Caco-2 (cell line): ENCODE measurements around the gene LRRC58. TPM values are rescaled to one million over a fixed set of nuclear protein-coding genes. Genes with fewer than 3 reads are reported as not detected.

ENCODE experiments used
- BruUV-seq: library from RNA; stranded (reverse); fragments of 400-500 nt; replicated peaks from 2 replicates; lab custom pipeline; 2021; lab: Mats Ljungman, UMichigan
- CTCF ChIA-PET: fragments of 300-600 bp; sonication (Branson Sonifier 250); formaldehyde crosslinking; loops from one replicate; lab custom pipeline; 2022; ENCODE audit warnings: antibody characterized with exemption; lab: Charles Lee
- POLR2A ChIA-PET: fragments of 300-600 bp; sonication (Branson Sonifier 250); formaldehyde crosslinking; loops from one replicate; lab custom pipeline; 2022; ENCODE audit warnings: antibody characterized with exemption; lab: Charles Lee
- DNase-seq, 2 experiments: peaks; one replicate each; pipeline versions ENCODE4 v3.0.0 to v3.0.0-alpha.2; 2020 to 2022
- H3K27me3 ChIP-seq: replicated peaks from 2 replicates; pipeline ENCODE4 v1.6.0; 2011; ENCODE audit warnings: low read length; ENCODE audit not compliant: control insufficient read depth, insufficient read depth
- H3K36me3 ChIP-seq: 2 replicates; pipeline ENCODE4 v1.5.1; 2011; ENCODE audit warnings: low read length; ENCODE audit not compliant: control insufficient read depth, insufficient read depth
- H3K4me1 ChIP-seq: fragments of 250-450 bp; sonication (Bioruptor Pico); 2 replicates; pipeline ENCODE4 v1.5.1; 2020; ENCODE audit warnings: mild to moderate bottlenecking
- H3K4me3 ChIP-seq: 2 replicates; pipeline ENCODE4 v1.5.1; 2011; ENCODE audit warnings: low read depth, mild to moderate bottlenecking, control low read depth, low read length
- H3K9me3 ChIP-seq: fragments of 250-450 bp; sonication (Bioruptor Pico); 2 replicates; pipeline ENCODE4 v1.5.1; 2020; ENCODE audit warnings: mild to moderate bottlenecking, moderate library complexity
- H3K27ac Mint-ChIP-seq: one replicate; pipeline ENCODE4 v1.8.0; 2022; ENCODE audit warnings: mixed read lengths; ENCODE audit not compliant: unreplicated experiment
- H3K27me3 Mint-ChIP-seq: one replicate; pipeline ENCODE4 v1.8.0; 2022; ENCODE audit warnings: mixed read lengths; ENCODE audit not compliant: insufficient read depth, unreplicated experiment
- H3K36me3 Mint-ChIP-seq: one replicate; pipeline ENCODE4 v1.8.0; 2022; ENCODE audit warnings: mild to moderate bottlenecking, mixed read lengths; ENCODE audit not compliant: insufficient read depth, unreplicated experiment
- H3K4me1 Mint-ChIP-seq: one replicate; pipeline ENCODE4 v1.8.0; 2022; ENCODE audit warnings: low read depth, mixed read lengths; ENCODE audit not compliant: unreplicated experiment
- H3K4me3 Mint-ChIP-seq: one replicate; pipeline ENCODE4 v1.8.0; 2022; ENCODE audit warnings: mild to moderate bottlenecking, moderate library complexity, mixed read lengths; ENCODE audit not compliant: unreplicated experiment
- H3K9me3 Mint-ChIP-seq: one replicate; pipeline ENCODE4 v1.8.0; 2022; ENCODE audit warnings: mixed read lengths; ENCODE audit not compliant: unreplicated experiment
- CTCF ChIP-seq, 2 experiments: fragments of 200-600 bp in 1 of 2; IDR thresholded peaks; 1 replicate in 1 of 2; 2 replicates in 1 of 2; pipeline versions ENCODE4 v1.5.1 to v1.8.0; 2011 to 2022; ENCODE audit warnings: antibody characterized with exemption in 1 of 2, control low read depth in 1 of 2, inconsistent platforms in 1 of 2, low read depth in 1 of 2, low read length in 1 of 2, mild to moderate bottlenecking in 1 of 2, moderate library complexity in 1 of 2; ENCODE audit not compliant: insufficient read depth in 1 of 2, severe bottlenecking in 1 of 2, unreplicated experiment in 1 of 2
- intact Hi-C: fragments of 100-400 bp; cut with micrococcal nuclease; formaldehyde crosslinking; loops from one replicate; pipeline ENCODE4 v1.10.0; 2022; ENCODE audit not compliant: unreplicated experiment
- total RNA-seq: library from RNA; stranded (reverse); gene quantifications from 2 replicates; pipeline ENCODE4 v1.2.3, GENCODE V29; 2022

LRRC58 gene
- total RNA-seq, 1 experiment from 2014 or later: 20.5 TPM

GRCh38 chr3:120341658-120342346 lies 7.4 kb downstream of the LRRC58 start:
- no peak overlapping the region for H3K27ac Mint-ChIP-seq
- DNase-seq: no peak
- peaks cover 5% of the 10 kb centered on the region; the same call in 1 of the 2 replicates for H3K9me3 ChIP-seq
- peaks cover 25% of the 10 kb centered on the region for H3K36me3 Mint-ChIP-seq
- peaks cover 11% of the 10 kb centered on the region for H3K4me1 Mint-ChIP-seq
- H3K27me3 ChIP-seq: no peaks in the 10 kb centered on the region
- intact Hi-C loops: no loop called here
- H3K36me3 ChIP-seq: peaks cover 1% of the 10 kb centered on the region; the same call in 1 of the 2 replicates
- no peak overlapping the region for H3K4me3 ChIP-seq
- H3K9me3 Mint-ChIP-seq: peaks cover 30% of the 10 kb centered on the region
- no peak overlapping the region for H3K4me3 Mint-ChIP-seq
- H3K27me3 Mint-ChIP-seq: no peaks in the 10 kb centered on the region
- H3K4me1 ChIP-seq: peaks cover 4% of the 10 kb centered on the region
- POLR2A ChIA-PET: no interaction called here
- BruUV-seq: no TSS peak
- TF ChIP-seq CTCF (IDR thresholded peaks at IDR 0.05; ENCODE audit: insufficient read depth in 1 of 2, low read depth in 1 of 2, low read length in 1 of 2, severe bottlenecking in 1 of 2, unreplicated experiment in 1 of 2): no peak
- CTCF ChIA-PET: no interaction called here

GRCh38 chr3:120339362-120339761 lies 9.8 kb downstream of the LRRC58 start:
- CTCF ChIA-PET: no interaction called here
- Histone ChIP-seq H3K27me3 (no peaks in the 10 kb centered on the region), H3K4me3 (no peak overlapping the region), H3K36me3 (peaks cover 1% of the 10 kb centered on the region; the same call in 1 of the 2 replicates), H3K9me3 (peaks cover 5% of the 10 kb centered on the region; the same call in 1 of the 2 replicates), H3K4me1 (no peaks in the 10 kb centered on the region)
- Mint-ChIP-seq H3K4me1 (no peaks in the 10 kb centered on the region), H3K9me3 (peaks cover 30% of the 10 kb centered on the region), H3K36me3 (peaks cover 22% of the 10 kb centered on the region), H3K4me3 (no peak overlapping the region), H3K27me3 (no peaks in the 10 kb centered on the region), H3K27ac (no peak overlapping the region)
- TF ChIP-seq CTCF (IDR thresholded peaks at IDR 0.05; ENCODE audit: insufficient read depth in 1 of 2, low read depth in 1 of 2, low read length in 1 of 2, severe bottlenecking in 1 of 2, unreplicated experiment in 1 of 2): no peak
- intact Hi-C loops: no loop called here
- DNase-seq: no peak
- no TSS peak for BruUV-seq
- POLR2A ChIA-PET: no interaction called here

- CTCF ChIA-PET: no interaction called here
- H3K36me3 ChIP-seq: peaks cover 1% of the 10 kb centered on the region; the same call in 1 of the 2 replicates
Observed at GRCh38 chr3:120338517-120338916, 10.6 kb downstream of the LRRC58 start.

More at GRCh38 chr3:120338517-120338916, 10.6 kb downstream of the LRRC58 start:
- Mint-ChIP-seq H3K27me3 (no peaks in the 10 kb centered on the region), H3K27ac (no peak overlapping the region), H3K36me3 (peaks cover 28% of the 10 kb centered on the region), H3K9me3 (peaks cover 30% of the 10 kb centered on the region), H3K4me1 (no peaks in the 10 kb centered on the region), H3K4me3 (no peak overlapping the region)
- no peak for TF ChIP-seq CTCF (IDR thresholded peaks at IDR 0.05; ENCODE audit: insufficient read depth in 1 of 2, low read depth in 1 of 2, low read length in 1 of 2, severe bottlenecking in 1 of 2, unreplicated experiment in 1 of 2)
- Histone ChIP-seq H3K4me3 (no peak overlapping the region), H3K27me3 (no peaks in the 10 kb centered on the region), H3K9me3 (peaks cover 5% of the 10 kb centered on the region; the same call in 1 of the 2 replicates), H3K4me1 (no peaks in the 10 kb centered on the region)
- intact Hi-C loops: no loop called here
- POLR2A ChIA-PET: no interaction called here
- no TSS peak for BruUV-seq
- no peak for DNase-seq
